Vein endothelial cell (primary cell): ENCODE measurements around the gene COBLL1. TPM values are rescaled to one million over a fixed set of nuclear protein-coding genes. Genes with fewer than 3 reads are reported as not detected.

ENCODE experiments used
- small RNA-seq: library from RNA; depleted of rRNA; stranded (forward); fragments of <200 nt; gene quantifications from one replicate; pipeline ENCODE3, GENCODE V24; 2012
- total RNA-seq: library from RNA; depleted of rRNA; stranded (reverse); fragments of >200 nt; gene quantifications from 2 replicates; pipeline ENCODE4 v1.2.3, GENCODE V29; 2012

Gene COBLL1, protein sequence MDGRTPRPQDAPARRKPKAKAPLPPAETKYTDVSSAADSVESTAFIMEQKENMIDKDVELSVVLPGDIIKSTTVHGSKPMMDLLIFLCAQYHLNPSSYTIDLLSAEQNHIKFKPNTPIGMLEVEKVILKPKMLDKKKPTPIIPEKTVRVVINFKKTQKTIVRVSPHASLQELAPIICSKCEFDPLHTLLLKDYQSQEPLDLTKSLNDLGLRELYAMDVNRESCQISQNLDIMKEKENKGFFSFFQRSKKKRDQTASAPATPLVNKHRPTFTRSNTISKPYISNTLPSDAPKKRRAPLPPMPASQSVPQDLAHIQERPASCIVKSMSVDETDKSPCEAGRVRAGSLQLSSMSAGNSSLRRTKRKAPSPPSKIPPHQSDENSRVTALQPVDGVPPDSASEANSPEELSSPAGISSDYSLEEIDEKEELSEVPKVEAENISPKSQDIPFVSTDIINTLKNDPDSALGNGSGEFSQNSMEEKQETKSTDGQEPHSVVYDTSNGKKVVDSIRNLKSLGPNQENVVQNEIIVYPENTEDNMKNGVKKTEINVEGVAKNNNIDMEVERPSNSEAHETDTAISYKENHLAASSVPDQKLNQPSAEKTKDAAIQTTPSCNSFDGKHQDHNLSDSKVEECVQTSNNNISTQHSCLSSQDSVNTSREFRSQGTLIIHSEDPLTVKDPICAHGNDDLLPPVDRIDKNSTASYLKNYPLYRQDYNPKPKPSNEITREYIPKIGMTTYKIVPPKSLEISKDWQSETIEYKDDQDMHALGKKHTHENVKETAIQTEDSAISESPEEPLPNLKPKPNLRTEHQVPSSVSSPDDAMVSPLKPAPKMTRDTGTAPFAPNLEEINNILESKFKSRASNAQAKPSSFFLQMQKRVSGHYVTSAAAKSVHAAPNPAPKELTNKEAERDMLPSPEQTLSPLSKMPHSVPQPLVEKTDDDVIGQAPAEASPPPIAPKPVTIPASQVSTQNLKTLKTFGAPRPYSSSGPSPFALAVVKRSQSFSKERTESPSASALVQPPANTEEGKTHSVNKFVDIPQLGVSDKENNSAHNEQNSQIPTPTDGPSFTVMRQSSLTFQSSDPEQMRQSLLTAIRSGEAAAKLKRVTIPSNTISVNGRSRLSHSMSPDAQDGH
- 5.2 and 15.0 TPM in 2 replicates for total RNA-seq

DNA sequence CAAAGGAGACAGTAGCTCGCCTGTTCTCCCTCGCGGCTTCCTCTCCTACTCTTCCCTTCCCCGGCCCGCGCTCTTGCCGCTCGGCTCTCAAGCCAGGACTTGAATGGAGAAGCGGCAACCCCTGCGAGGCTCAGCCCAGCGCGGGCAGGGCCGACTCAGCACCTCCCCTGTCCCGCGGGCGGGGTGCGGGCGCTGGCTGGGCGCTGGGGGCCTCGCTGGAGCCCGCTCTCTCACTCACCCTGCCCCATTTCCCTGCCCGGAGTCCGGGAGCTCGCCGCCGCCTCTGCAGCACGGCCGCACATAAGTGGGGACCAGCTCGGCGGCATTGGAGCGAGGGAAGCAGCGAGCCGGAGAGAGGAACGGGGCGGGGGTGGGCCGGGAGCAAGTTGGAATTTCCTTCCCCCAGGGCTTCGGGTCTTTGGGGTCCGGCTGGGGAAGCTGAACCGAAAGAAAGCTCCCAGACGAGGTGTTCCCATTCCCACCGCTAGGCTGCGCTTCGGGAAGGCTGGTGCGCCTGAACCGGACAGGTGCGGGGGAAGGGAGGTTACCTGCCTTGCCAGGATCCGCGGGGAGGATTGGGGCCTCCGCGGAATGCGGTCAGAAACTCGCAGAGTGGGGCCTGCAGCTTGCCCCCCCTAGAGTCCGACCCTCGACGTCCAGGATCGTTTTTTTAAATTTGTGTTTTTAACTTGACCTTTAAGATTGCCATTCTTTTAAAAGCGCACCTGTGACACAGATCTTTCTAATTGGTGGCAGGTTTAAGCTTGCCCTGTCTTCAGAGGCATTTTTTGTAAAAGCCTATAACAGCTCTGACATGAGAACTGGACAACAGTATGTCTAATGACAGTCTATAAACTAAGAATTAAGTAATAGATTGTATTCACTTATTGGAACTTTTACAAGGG lies at the start of gene COBLL1:
TSS of gene COBLL1 (minus strand) at position 105 of the 905 bp plus-strand sequence. CDS start 627 bp downstream, outside the sequence.

Small RNA genes lying within 50 kb of the gene (small RNA-seq; reads per million reads assigned to genes)
- not detected for gene RNA5SP110
- gene SNORA70F: not detected

Other genes starting within 250 kb of the COBLL1 start
- gene GRB14, start 220.3 kb downstream of the COBLL1 start, total RNA-seq: 5.1 and 5.9 TPM in 2 replicates
- not detected in 2 replicates for gene SLC38A11, start 113.7 kb upstream of the COBLL1 start, total RNA-seq